HepG2 (cell line): ENCODE data around the gene TMPO. TPM values are rescaled to one million over a fixed set of nuclear protein-coding genes. Genes with fewer than 3 reads are reported as not detected.

ENCODE experiments used
- ATAC-seq: fragments of 200-7000 bp; cut with Tn5 transposase; 3 replicates; pipeline ENCODE4 v1.9.1; 2020; ENCODE audit warnings: mild to moderate bottlenecking, moderate library complexity
- BruUV-seq: library from RNA; stranded (reverse); fragments of 400-500 nt; replicated peaks from 2 replicates; lab custom pipeline; 2021; lab: Mats Ljungman, UMichigan
- CTCF ChIA-PET: fragments of 300-600 bp; formaldehyde crosslinking; extraction: SDS; loops from one replicate; lab custom pipeline; 2021; ENCODE audit warnings: low total read pairs, inconsistent platforms, low intra/inter-chr PET ratio; lab: Yijun Ruan, JAX
- POLR2A ChIA-PET: fragments of 350-600 bp; sonication (Branson Sonifier 250); formaldehyde crosslinking; loops from one replicate; lab custom pipeline; 2020; ENCODE audit warnings: antibody characterized with exemption, inconsistent platforms; lab: Yijun Ruan, JAX
- DNase-seq: peaks from one replicate; pipeline ENCODE4 v3.0.0-alpha.2; 2015; ENCODE audit warnings: low spot score
- FAIRE-seq: peaks from 3 replicates; lab custom pipeline; 2011; peaks lifted over from hg19 to GRCh38; lab: Jason Lieb, UNC
- H2AFZ ChIP-seq: one replicate; pipeline ENCODE4 v1.6.1; 2011; ENCODE audit warnings: low read length, inconsistent platforms
- H3K27ac ChIP-seq: fragments of 300-600 bp; 3 replicates; pipeline ENCODE4 v1.8.0; 2011; ENCODE audit warnings: mixed run types, mild to moderate bottlenecking, mixed read lengths, low read length, inconsistent platforms; ENCODE audit not compliant: insufficient read depth; ENCODE audit errors: extremely low read length
- H3K27me3 ChIP-seq, 2 experiments: fragments of 200-600 bp in 1 of 2; 2 replicates in 1 of 2; 3 replicates in 1 of 2; pipeline versions ENCODE4 v1.6.0 to v1.8.0; 2011; ENCODE audit warnings: low read length in 2 of 2, mild to moderate bottlenecking in 2 of 2, moderate library complexity in 2 of 2, inconsistent platforms in 1 of 2; ENCODE audit not compliant: insufficient read depth in 2 of 2, control insufficient read depth in 1 of 2
- H3K36me3 ChIP-seq, 2 experiments: fragments of 200-600 bp in 1 of 2; replicated peaks in 1 of 2; 2 replicates in 1 of 2; 3 replicates in 1 of 2; pipeline versions ENCODE4 v1.5.1 to v1.8.0; 2011; ENCODE audit warnings: low read length in 2 of 2, inconsistent platforms in 1 of 2; ENCODE audit not compliant: insufficient read depth in 2 of 2, control insufficient read depth in 1 of 2
- H3K4me1 ChIP-seq: 2 replicates; pipeline ENCODE4 v1.5.1; 2012; ENCODE audit warnings: low read length, inconsistent platforms; ENCODE audit not compliant: insufficient read depth
- H3K4me2 ChIP-seq: 2 replicates; pipeline ENCODE4 v1.6.0; 2011; ENCODE audit warnings: low read depth, low read length, inconsistent platforms
- H3K4me3 ChIP-seq, 3 experiments: fragments of 200-600 bp in 1 of 3; sonication (generic), shearing (Covaris generic) in 1 of 3; replicated peaks in 1 of 3; 2 replicates each; pipeline ENCODE4 v1.5.1; 2011 to 2016; ENCODE audit warnings: low read length in 3 of 3, inconsistent platforms in 2 of 3, low read depth in 2 of 3, mild to moderate bottlenecking in 2 of 3, control low read depth in 1 of 3, mixed read lengths in 1 of 3; ENCODE audit not compliant: insufficient read depth in 1 of 3
- H3K79me2 ChIP-seq: one replicate; pipeline ENCODE4 v1.6.1; 2011; ENCODE audit warnings: low read length, inconsistent platforms; ENCODE audit not compliant: insufficient read depth
- H3K9ac ChIP-seq: 2 replicates; pipeline ENCODE4 v1.6.0; 2011; ENCODE audit warnings: mild to moderate bottlenecking, low read depth, low read length, inconsistent platforms; ENCODE audit not compliant: insufficient read depth
- H3K9me3 ChIP-seq: 2 replicates; pipeline ENCODE4 v1.5.1; 2012; ENCODE audit warnings: mild to moderate bottlenecking, low read length
- H4K20me1 ChIP-seq: 2 replicates; pipeline ENCODE4 v1.6.0; 2011; ENCODE audit warnings: inconsistent platforms, mild to moderate bottlenecking, low read length, moderate library complexity; ENCODE audit not compliant: insufficient read depth
- AFF4 ChIP-seq: sonication (generic); formaldehyde crosslinking; IDR thresholded peaks from 2 replicates; pipeline ENCODE4 v1.4.0; 2020; ENCODE audit warnings: missing genetic modification reagents
- ATF4 ChIP-seq, 2 experiments: fragments of 450-650 bp in 1 of 2; sonication (generic) in 1 of 2; formaldehyde crosslinking; IDR thresholded peaks; 2 replicates each; pipeline versions ENCODE4 v1.5.0 to v1.8.0; 2020 to 2022; ENCODE audit warnings: mild to moderate bottlenecking in 1 of 2, missing genetic modification reagents in 1 of 2
- ATM ChIP-seq: fragments of 450-650 bp; IDR thresholded peaks from 2 replicates; pipeline ENCODE4 v1.7.1; 2017; ENCODE audit warnings: mild to moderate bottlenecking, borderline replicate concordance
- BRD4 ChIP-seq: sonication (generic); formaldehyde crosslinking; IDR thresholded peaks from 2 replicates; pipeline ENCODE4 v1.4.0; 2020; ENCODE audit warnings: missing genetic modification reagents
- FOXP1 ChIP-seq, 2 experiments: fragments of 450-650 bp in 1 of 2; IDR thresholded peaks; 2 replicates each; pipeline ENCODE4 v1.6.1; 2017 to 2018; ENCODE audit warnings: antibody characterized with exemption in 1 of 2
- HOXA3 ChIP-seq: sonication (generic); formaldehyde crosslinking; IDR thresholded peaks from 2 replicates; pipeline ENCODE4 v1.5.0; 2020; ENCODE audit warnings: missing genetic modification reagents
- IKZF5 ChIP-seq: IDR thresholded peaks from 2 replicates; pipeline ENCODE4 v1.6.1; 2018; ENCODE audit warnings: missing genetic modification reagents, mild to moderate bottlenecking, missing compliant biosample characterization
- MED8 ChIP-seq: sonication (generic); formaldehyde crosslinking; IDR thresholded peaks from 2 replicates; pipeline ENCODE4 v1.8.1; 2023; ENCODE audit warnings: mild to moderate bottlenecking, missing genetic modification reagents; ENCODE audit not compliant: insufficient replicate concordance
- PPARG ChIP-seq: conservative IDR thresholded peaks from 2 replicates; pipeline ENCODE4 v1.6.1; 2016; ENCODE audit warnings: missing biosample characterization, missing genetic modification reagents
- RFX3 ChIP-seq: IDR thresholded peaks from 2 replicates; pipeline ENCODE4 v1.6.1; 2016; ENCODE audit warnings: missing biosample characterization, missing genetic modification reagents
- ZNF207 ChIP-seq: fragments of 450-650 bp; IDR thresholded peaks from 2 replicates; pipeline ENCODE4 v1.6.1; 2016; ENCODE audit warnings: antibody characterized with exemption, borderline replicate concordance
- ZNF484 ChIP-seq: sonication (generic); formaldehyde crosslinking; IDR thresholded peaks from 2 replicates; pipeline ENCODE4 v1.5.1; 2020; ENCODE audit warnings: mild to moderate bottlenecking, low read depth, missing genetic modification reagents, borderline replicate concordance
- ZNF513 ChIP-seq: sonication (generic); formaldehyde crosslinking; conservative IDR thresholded peaks from 2 replicates; pipeline ENCODE4 v1.5.0; 2020; ENCODE audit warnings: missing genetic modification reagents
- WGBS: methylation state at CpG from one replicate; pipeline ENCODE4 v1.1.6; 2017; ENCODE audit warnings: low lambda C conversion rate; 5-methylcytosine and 5-hydroxymethylcytosine counted together
- in situ Hi-C: cut with HindIII; loops from 2 replicates; pipeline ENCODE4 v1.10.0; 2017; ENCODE audit warnings: low pct_unique_long_range_greater_than_20kb; ENCODE audit not compliant: extremely low pct_ligation_motif_present
- intact Hi-C: fragments of 100-400 bp; cut with micrococcal nuclease; formaldehyde crosslinking; loops from one replicate; pipeline ENCODE4 v1.10.0; 2022; ENCODE audit not compliant: unreplicated experiment
- polyA plus RNA-seq, 8 experiments: library from polyadenylated mRNA; depleted of rRNA in 3 of 8; stranded (reverse) in 7 of 8; unstranded in 1 of 8; fragments of >200 nt; fragmentation: Illumina TruSeq in 4 of 8; extraction: Trizol in 4 of 8; gene quantifications; 2 replicates each; pipeline versions ENCODE4 v1.2.1 to v1.2.3, GENCODE V29; 2011 to 2016; ENCODE audit warnings: low read depth in 4 of 8, missing spikeins in 1 of 8, mixed read lengths in 1 of 8; ENCODE audit not compliant: insufficient read depth in 1 of 8
- total RNA-seq, 5 experiments: library from RNA; depleted of rRNA; stranded (reverse); fragments of >200 nt; fragmentation: Illumina TruSeq; extraction: Trizol; gene quantifications; 2 replicates each; pipeline ENCODE4 v1.2.3, GENCODE V29; 2016; ENCODE audit warnings: low read depth in 1 of 5

The TMPO gene
- total and polyA plus RNA-seq, 2 of the 13 experiments (the other 11 are each of a cell fraction or from before 2014, with no cell fraction given): 24.2 to 167 TPM

- no peak for TF ChIP-seq RFX3 (CRISPR knock-in tag)
Observed at GRCh38 chr12:98559666-98560065, 44.3 kb downstream of the TMPO start (continued).

- H3K4me2 ChIP-seq: no peak overlapping the region
- FAIRE-seq: no peak
- H2AFZ ChIP-seq: no peak overlapping the region
- H3K79me2 ChIP-seq: no peaks in the 10 kb centered on the region
- no peak overlapping the region for H3K27ac ChIP-seq
- CTCF ChIA-PET: no interaction called here
- no peak overlapping the region for H3K4me3 ChIP-seq
- H4K20me1 ChIP-seq: no peaks in the 10 kb centered on the region
- DNase-seq: no peak
- peaks cover 8% of the 10 kb centered on the region for H3K4me1 ChIP-seq
- POLR2A ChIA-PET: no interaction called here
- BruUV-seq: no TSS peak
- H3K36me3 ChIP-seq: no peaks in the 10 kb centered on the region
- H3K9ac ChIP-seq: no peak overlapping the region
- TF ChIP-seq IKZF5 (CRISPR knock-in tag) (no peak), ATF4 (CRISPR knock-in tag; IDR thresholded peaks at IDR 0.05) (no peak), ZNF513 (CRISPR knock-in tag) (no peak), AFF4 (CRISPR knock-in tag) (no peak), PPARG (CRISPR knock-in tag) (no peak), FOXP1 (IDR thresholded peaks at IDR 0.05) (no peak), FOXP1 (CRISPR knock-in tag; IDR thresholded peaks at IDR 0.05) (no peak), ZNF484 (no peak), BRD4 (no peak), ZNF207 (no peak), HOXA3 (CRISPR knock-in tag) (no peak), ATM (no peak), MED8 (no peak)
- no peaks in the 10 kb centered on the region for H3K27me3 ChIP-seq
- no peak for ATAC-seq
- WGBS: 24% methylated on average over 3 of the region's 3 CpGs
- intact Hi-C loops (no loop called here), in situ Hi-C loops (no loop called here)
- H3K9me3 ChIP-seq: no peaks in the 10 kb centered on the region
Observed at GRCh38 chr12:98561846-98562245, 46.5 kb downstream of the TMPO start.
